Urothelium cell line (cell line): Measurements from ENCODE around the gene BCAS3.
"Not testable (repeated sequence)": the region's sequence is repeated elsewhere in the genome, so short reads cannot be mapped to it uniquely, and the experiment has no call there.

Source experiments
- DNase-seq: peaks from one replicate; pipeline ENCODE4 v3.0.0; 2011; ENCODE audit warnings: low spot score, mixed read lengths
- FAIRE-seq: peaks from 2 replicates; lab custom pipeline; 2011; peaks lifted over from hg19 to GRCh38; lab: Jason Lieb, UNC

BCAS3 gene

GRCh38 chr17:60677308-60678117 lies at the start of gene BCAS3:
Gene BCAS3, plus strand, starts transcription at chr17:60677851.
- peak; percentile 100 for DNase-seq
- peak; percentile 98 for FAIRE-seq

- DNase-seq (no peak), FAIRE-seq (peak; percentile 71)
These were observed 49.3 kb upstream of the BCAS3 start for GRCh38 chr17:60628252-60628889.

GRCh38 chr17:60629120-60629519 lies 48.5 kb upstream of the BCAS3 start:
- peak; percentile 92 for FAIRE-seq
- DNase-seq, result no peak

- FAIRE-seq (no peak), DNase-seq (no peak)
These were observed 47.3 kb upstream of the BCAS3 start for GRCh38 chr17:60630352-60630751.

- DNase-seq, result no peak
- FAIRE-seq, result peak; percentile 20
These were observed 46.5 kb upstream of the BCAS3 start for GRCh38 chr17:60631119-60631518.

GRCh38 chr17:60637683-60638082 lies 40.0 kb upstream of the BCAS3 start:
- FAIRE-seq, result no peak

DNA sequence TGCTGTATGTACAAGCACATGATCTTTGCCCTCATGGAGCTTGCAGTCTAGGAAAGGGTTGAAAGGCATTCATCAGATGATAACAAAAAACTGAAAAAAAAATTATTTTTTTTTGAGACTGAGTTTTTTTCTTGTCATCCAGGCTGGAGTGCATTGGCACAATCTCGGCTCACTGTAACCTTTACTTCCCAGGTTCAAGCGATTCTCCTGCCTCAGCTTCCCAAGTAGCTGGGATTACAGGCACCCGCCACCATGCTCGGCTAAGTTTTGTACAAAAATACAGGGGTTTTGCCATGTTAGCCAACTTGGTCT lies 38.7 kb upstream of the BCAS3 start:
- DNase-seq (no peak), FAIRE-seq (no peak)

More at GRCh38 chr17:60637683-60638082, 40.0 kb upstream of the BCAS3 start:
- no peak for DNase-seq

GRCh38 chr17:60640503-60640902 lies 37.1 kb upstream of the BCAS3 start:
- FAIRE-seq (no peak), DNase-seq (no peak)

DNA sequence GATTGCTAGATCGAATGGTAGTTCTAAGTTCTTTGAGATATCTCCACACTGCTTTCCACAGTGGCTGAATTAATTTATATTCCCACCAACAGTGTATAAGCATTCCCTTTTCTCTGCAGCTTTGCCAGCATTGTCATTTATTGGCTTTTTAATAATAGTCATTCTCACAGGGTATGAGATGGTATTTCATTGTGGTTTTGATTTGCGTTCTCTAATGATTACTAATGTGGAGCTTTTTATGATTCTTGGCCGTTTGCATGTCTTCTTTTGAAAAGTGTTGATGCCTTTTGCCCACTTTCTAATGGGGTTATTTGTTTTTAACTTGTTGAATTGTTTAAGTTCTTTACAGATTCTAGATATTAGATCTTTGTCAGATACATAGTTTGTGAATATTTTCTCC lies 36.5 kb upstream of the BCAS3 start:
- FAIRE-seq, result no peak

DNA sequence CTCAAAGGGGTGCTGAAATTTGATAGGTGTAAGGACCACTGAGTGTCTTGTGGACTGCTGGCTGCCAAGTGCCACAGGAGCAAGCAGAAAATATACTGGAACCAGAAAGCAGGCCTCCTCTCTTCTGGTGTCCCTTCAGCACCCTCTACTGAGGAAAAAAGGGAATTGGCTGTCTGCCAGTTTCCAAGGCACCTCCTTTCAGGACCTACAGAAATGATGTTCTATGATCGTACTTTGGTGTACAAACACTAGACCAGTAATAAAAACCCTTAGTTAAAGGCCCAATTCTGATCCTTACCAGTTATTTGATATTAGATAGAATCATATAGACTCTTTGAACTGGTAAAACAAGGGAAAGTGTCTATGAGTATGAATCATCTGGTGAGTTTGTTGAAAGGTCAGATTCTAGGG lies 35.8 kb upstream of the BCAS3 start:
- FAIRE-seq, result no peak
- DNase-seq, result peak; percentile 85

More for the DNA sequence above, 36.5 kb upstream of the BCAS3 start:
- no peak for DNase-seq

DNA sequence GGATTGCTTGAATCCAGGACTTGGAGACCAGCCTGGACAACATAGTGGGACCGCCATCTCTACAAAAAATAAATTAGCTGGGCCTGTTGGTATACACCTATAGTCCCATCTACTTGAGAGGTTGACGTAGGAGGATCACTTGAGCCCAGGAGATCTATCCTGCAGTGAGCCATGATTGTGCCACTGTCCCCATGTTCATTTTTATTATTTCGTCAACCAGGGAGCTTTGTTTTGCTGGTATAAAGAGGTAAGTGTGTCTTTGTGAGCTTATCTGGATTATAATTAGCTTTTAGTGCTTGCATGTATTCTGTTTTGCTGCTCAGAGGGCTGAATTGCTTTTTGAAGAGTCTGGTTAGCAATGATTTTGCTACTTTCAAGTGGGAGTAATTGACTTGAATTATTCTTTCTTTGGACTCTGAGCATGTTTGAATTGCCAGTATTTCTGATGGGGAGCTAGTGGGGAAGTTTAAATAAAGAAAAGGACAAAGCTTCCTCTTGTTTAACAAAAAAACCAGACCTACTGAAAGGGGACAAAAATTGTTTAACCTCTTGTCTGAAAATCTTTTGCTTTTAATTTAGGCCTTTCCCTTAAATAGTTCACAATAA lies 31.6 kb upstream of the BCAS3 start:
- DNase-seq (no peak), FAIRE-seq (no peak)

- no peak for DNase-seq
- FAIRE-seq, result no peak
These were observed 30.9 kb upstream of the BCAS3 start for GRCh38 chr17:60646701-60647100.

GRCh38 chr17:60647705-60648104 lies 29.9 kb upstream of the BCAS3 start:
- no peak for DNase-seq
- FAIRE-seq, result no peak

- FAIRE-seq, result no peak
- no peak for DNase-seq
These were observed 25.0 kb upstream of the BCAS3 start for GRCh38 chr17:60652454-60653247.

DNA sequence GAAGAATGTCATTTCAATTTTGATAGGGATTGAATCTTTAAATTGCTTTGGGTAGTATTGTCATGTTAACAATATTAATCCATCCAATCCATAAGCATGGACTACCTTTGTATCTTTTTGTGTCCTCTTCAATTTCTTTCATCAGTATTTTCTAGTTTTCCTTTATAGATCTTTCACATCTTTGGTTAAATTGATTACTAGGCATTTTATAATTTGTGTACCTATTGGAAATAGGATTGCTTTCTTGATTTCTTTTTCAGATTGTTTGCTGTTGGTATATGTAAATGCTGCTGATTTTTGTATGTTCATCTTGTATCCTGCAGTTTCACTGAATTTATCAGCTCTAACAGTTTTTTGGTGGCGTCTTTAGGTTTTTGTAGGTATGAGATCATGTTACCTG lies 24.1 kb upstream of the BCAS3 start:
- DNase-seq (no peak), FAIRE-seq (no peak)

DNA sequence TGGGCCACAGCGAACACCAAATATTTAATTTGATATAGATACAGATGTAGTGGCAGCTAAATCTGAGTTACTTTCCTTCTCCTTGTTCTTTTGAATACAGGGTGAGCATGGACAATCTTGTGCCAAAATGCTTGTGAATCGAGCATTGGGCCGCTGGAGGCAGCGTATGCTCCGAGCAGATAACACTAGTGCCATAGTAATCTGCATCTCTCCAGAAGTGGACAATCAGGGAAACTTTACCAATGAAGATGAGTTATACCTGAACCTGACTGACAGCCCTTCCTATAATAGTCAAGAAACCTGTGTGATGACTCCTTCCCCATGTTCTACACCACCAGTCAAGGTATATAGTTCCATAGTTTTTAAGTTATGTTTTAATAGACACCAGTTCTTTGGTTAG lies 21.2 kb upstream of the BCAS3 start:
- DNase-seq (no peak), FAIRE-seq (no peak)

GRCh38 chr17:60659156-60659555 lies 18.5 kb upstream of the BCAS3 start:
- DNase-seq (no peak), FAIRE-seq (peak; percentile 32)

DNA sequence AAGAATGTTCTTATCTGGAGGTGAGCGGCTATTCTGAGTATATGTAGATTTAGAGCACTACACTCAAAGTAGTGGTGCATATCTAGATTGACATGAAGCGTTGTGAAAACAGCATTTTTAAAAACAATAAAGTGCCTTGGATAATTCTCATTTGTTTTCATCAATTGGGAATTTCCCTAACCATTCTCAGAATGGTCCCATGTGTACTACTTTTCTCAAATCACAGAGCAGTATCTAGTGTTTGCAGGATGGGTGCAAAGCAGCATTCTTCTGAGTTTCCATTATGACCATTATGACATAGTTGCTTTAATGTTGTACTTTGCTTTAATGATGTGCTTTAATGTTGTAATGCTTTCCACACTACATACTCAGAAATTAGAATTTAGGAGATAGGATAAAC lies 16.2 kb upstream of the BCAS3 start:
- DNase-seq (no peak), FAIRE-seq (peak; percentile 5)

- FAIRE-seq, result no peak
- DNase-seq, result no peak
These were observed 13.6 kb upstream of the BCAS3 start for GRCh38 chr17:60664022-60664421.

- no peak for DNase-seq
- FAIRE-seq, result peak; percentile 5
These were observed 12.0 kb upstream of the BCAS3 start for GRCh38 chr17:60665602-60666001.

DNA sequence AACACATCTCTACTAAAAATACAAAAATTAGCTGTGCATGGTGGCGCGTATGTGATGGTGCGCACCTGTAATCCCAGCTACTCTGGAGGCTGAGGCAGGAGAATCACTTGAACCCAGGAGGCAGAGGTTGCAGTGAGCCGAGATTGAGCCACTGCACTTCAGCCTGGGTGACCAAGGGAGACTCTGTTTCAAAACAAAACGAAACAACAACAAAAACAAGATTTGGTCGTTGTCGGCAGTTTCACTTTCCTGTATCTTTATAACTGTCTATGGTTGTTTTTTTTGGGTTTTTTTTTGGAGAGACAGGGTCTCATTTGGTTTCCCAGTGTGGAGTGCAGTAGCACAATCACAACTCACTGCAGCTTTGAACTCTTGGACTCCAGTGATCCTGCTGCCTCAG lies 8.9 kb upstream of the BCAS3 start:
- DNase-seq, FAIRE-seq: not testable (repeated sequence)
